HG03196 (cell line): ENCODE measurements around the gene MEIS3.

ENCODE experiments used
- ATAC-seq: cut with Tn5 transposase; IDR thresholded peaks from one replicate; pipeline ENCODE4 v1.9.1; 2021; ENCODE audit not compliant: unreplicated experiment

Gene MEIS3

GRCh38 chr19:47435883-47436417 lies 16.6 kb upstream of the MEIS3 start:
- ATAC-seq: no peak

GRCh38 chr19:47435196-47435595 lies 15.9 kb upstream of the MEIS3 start:
- no peak for ATAC-seq

GRCh38 chr19:47434088-47434487 lies 14.8 kb upstream of the MEIS3 start:
- no peak for ATAC-seq

- ATAC-seq: no peak
Measured at GRCh38 chr19:47433121-47433520, 13.8 kb upstream of the MEIS3 start.

- no peak for ATAC-seq
Measured at GRCh38 chr19:47432499-47432898, 13.2 kb upstream of the MEIS3 start.

GRCh38 chr19:47432091-47432490 lies 12.8 kb upstream of the MEIS3 start:
- no peak for ATAC-seq

GRCh38 chr19:47430041-47430802 lies 10.9 kb upstream of the MEIS3 start:
- no peak for ATAC-seq

- no peak for ATAC-seq
Measured at GRCh38 chr19:47429140-47429793, 9.9 kb upstream of the MEIS3 start.

- ATAC-seq: peak; percentile 48
Measured at GRCh38 chr19:47428177-47428894, 9.0 kb upstream of the MEIS3 start.

GRCh38 chr19:47427241-47428176 lies 8.2 kb upstream of the MEIS3 start:
- no peak for ATAC-seq

- no peak for ATAC-seq
Measured at GRCh38 chr19:47423203-47423882, 4.0 kb upstream of the MEIS3 start.

GRCh38 chr19:47422417-47423163 lies 3.3 kb upstream of the MEIS3 start:
- ATAC-seq: no peak

GRCh38 chr19:47421844-47422395 lies 2.6 kb upstream of the MEIS3 start:
- ATAC-seq: no peak

- ATAC-seq: no peak
Measured at GRCh38 chr19:47421244-47421786, 2.0 kb upstream of the MEIS3 start.

- ATAC-seq: no peak
Measured at GRCh38 chr19:47419789-47420188, 462 bp upstream of the MEIS3 start.

GRCh38 chr19:47418692-47419029 lies 666 bp downstream of the MEIS3 start:
- no peak for ATAC-seq

GRCh38 chr19:47417746-47418691 lies 1.3 kb downstream of the MEIS3 start:
- ATAC-seq: no peak
